GM18507 (cell line): Measurements from ENCODE around the gene THADA.

ENCODE experiments used
- DNase-seq: peaks from one replicate; pipeline ENCODE4 v3.0.0; 2011; ENCODE audit warnings: low read depth; ENCODE audit not compliant: insufficient read length; ENCODE audit errors: extremely low spot score
- FAIRE-seq: peaks from 2 replicates; lab custom pipeline; 2011; peaks lifted over from hg19 to GRCh38; lab: Jason Lieb, UNC

THADA gene

GRCh38 chr2:43425659-43426058 lies 170.2 kb downstream of the THADA start:
- no peak for DNase-seq

GRCh38 chr2:43424262-43425207 lies 171.3 kb downstream of the THADA start:
- DNase-seq (no peak), FAIRE-seq (no peak)

More at GRCh38 chr2:43425659-43426058, 170.2 kb downstream of the THADA start:
- FAIRE-seq = peak; percentile 12

DNA sequence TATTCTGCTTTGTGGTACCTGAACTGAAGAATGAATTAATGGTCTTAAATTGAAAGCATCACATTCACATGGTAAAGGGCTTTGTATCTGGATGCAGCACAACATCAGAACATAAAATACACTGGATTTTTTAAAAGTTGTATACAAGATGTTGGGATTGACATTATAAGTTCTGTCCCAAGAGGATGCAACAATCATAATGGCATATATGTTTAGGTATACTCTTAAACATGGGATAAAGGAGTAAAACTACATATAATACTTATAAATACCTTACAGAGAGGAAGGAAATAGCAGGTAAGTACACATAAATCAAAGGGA lies 171.9 kb downstream of the THADA start:
- no peak for FAIRE-seq

GRCh38 chr2:43421194-43421593 lies 174.6 kb downstream of the THADA start:
- DNase-seq (no peak), FAIRE-seq (no peak)

More for the DNA sequence above, 171.9 kb downstream of the THADA start:
- DNase-seq = no peak

DNA sequence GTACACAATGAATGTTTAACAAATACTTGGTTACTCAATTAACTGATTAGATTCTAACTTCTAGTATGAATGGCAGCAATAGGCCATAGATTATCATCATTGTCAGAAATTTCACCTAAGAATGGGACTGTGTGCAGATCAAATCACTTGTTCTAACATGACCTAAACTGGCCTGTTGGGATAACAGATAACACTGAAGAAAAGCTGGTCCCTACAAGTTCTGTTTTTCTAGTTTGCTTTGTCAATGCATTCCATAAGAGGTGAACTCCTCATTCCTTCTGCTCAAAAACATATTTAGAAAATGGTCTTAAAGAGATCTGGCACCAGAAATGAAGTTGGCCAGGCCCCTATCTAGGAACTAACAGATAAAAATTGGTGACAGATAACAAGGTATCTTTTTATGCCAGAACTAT lies 175.4 kb downstream of the THADA start:
- no peak for FAIRE-seq
- DNase-seq = no peak

DNA sequence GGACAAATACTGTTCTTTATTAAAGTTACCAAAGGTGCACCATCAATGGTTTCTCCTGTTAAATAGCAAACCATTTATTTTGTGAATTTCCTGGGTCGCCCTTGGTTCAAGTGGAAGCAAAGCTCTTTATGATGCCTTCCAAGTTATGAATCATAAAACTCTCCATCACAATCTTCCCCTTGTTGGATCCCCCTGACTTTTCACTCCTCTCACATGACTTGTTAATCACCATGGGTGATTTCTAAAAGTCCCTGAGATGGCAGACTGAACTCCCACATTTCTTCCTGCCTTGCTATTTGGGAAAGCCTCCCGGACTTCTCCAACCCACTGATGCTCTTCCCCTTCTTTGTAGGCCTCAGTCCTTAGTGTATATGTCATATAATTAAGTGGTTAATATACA lies 176.0 kb downstream of the THADA start:
- FAIRE-seq (no peak), DNase-seq (no peak)

GRCh38 chr2:43419243-43419642 lies 176.6 kb downstream of the THADA start:
- DNase-seq (no peak), FAIRE-seq (no peak)

GRCh38 chr2:43418680-43419079 lies 177.2 kb downstream of the THADA start:
- no peak for FAIRE-seq
- DNase-seq = no peak

- no peak for DNase-seq
- FAIRE-seq = no peak
Observed at GRCh38 chr2:43417300-43417699, 178.5 kb downstream of the THADA start.

DNA sequence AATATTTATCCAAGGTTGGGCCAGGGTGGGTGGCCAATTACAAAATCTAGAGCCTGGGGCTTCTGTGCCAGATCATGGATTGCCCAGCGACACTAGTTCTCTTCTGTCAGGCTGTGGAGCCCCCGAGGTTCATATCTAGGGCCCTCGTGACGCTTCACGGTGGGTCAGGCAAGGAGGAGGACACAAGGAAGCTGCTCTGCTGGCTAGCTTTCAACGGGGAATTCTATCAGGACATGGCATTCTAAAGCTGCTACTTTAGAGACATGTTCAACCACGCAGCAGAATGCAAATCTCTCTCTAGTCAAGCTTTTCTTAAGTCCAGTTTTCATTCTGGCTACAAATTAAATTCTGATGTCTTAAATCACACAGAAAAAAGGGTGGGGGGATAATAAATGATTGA lies 180.2 kb downstream of the THADA start:
- no peak for FAIRE-seq
- DNase-seq = no peak

DNA sequence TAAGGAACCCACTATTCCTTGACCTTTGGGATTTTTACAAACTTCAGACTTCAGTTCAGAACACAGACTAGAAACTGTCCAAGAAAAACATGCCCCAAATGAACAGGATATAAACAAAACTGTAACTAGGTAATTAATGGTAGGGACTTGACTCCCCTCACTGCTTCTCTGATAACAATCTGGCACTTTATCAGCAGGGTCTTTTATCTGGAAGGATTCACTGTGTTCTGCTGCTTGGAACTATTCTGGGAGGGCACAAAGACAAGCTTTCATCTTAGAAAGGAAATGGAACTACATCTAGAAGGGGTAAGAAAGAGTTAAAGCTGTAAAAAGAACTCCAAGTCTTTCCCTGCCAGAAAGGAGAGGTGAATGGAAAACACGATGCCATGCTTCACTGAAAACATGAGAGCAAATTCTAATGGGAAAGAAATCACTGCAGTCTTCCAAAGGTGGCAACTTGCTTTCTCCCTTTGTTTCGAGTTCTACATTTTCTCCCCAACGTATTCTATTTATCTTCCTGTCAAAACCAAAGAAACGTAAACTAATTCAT lies 181.2 kb downstream of the THADA start:
- FAIRE-seq (no peak), DNase-seq (no peak)

GRCh38 chr2:43414033-43414432 lies 181.8 kb downstream of the THADA start:
- no peak for DNase-seq
- no peak for FAIRE-seq

GRCh38 chr2:43412114-43412753 lies 183.6 kb downstream of the THADA start:
- FAIRE-seq = no peak
- no peak for DNase-seq

DNA sequence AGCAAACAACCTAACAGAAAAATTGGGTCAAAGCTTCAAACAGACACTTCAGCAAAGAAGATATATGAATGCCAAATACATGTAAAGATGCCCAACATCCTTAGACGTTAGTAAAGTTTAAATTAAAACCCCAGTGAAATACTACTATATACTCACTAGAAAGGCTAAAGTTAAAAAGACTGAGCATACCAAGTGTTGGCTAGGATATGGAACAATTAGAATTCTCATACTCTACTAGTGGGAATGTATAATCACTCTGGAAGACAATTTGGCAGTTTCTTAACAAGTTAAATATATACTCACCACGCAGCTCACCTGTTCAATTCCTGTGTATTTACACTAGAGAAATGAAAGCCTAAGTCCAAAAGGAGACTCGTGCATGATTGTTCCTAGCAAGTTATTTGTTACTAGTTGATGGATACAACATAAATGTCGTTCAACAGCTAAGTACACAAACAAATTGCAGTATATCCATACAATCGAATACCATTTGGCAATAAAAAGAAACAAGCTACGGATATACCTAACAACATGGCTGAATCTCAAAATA lies 185.7 kb downstream of the THADA start:
- no peak for FAIRE-seq

GRCh38 chr2:43408407-43409160 lies 187.3 kb downstream of the THADA start:
- DNase-seq = no peak
- FAIRE-seq = peak; percentile 89

More for the DNA sequence above, 185.7 kb downstream of the THADA start:
- DNase-seq = no peak

- FAIRE-seq (no peak), DNase-seq (no peak)
Observed at GRCh38 chr2:43407935-43408334, 187.9 kb downstream of the THADA start.

DNA sequence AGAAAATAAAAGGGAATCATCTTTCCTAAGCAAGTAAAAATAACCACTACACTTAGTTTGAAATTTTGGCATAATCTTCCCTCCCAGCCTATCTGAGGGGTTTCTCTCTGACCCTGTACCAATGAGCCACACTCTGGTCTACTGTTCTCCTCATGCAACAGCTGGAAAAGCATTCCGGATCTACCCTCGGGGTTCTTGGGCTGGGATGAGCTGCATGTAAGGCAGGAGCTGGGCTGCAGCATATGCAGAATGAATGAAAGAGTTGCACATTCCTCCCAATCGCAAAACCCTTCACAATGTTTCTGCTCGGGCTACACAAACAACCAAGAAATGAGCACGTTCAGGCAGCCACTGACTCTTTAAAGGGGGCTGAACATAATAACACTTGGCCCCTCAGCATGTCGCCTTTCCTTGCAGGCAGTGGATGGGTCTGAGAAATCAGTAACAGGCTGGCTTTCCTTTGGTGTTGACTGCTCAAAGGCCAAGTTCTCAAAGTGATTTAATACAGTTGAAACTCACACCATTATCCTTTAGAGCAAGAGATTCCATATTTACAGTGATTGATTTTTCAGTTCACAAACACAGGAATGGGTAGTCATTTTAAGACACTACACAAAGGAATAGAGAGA lies 189.1 kb downstream of the THADA start:
- FAIRE-seq (no peak), DNase-seq (no peak)

- FAIRE-seq (peak; percentile 76), DNase-seq (no peak)
Observed at GRCh38 chr2:43405829-43406228, 190.0 kb downstream of the THADA start.

- no peak for DNase-seq
- no peak for FAIRE-seq
Observed at GRCh38 chr2:43402452-43402937, 193.3 kb downstream of the THADA start.
